Epithelial cell of esophagus (primary cell): ENCODE results near the gene LIN28B.

Source experiments
- DNase-seq: peaks from one replicate; pipeline ENCODE4 v3.0.0; 2010; ENCODE audit warnings: low read depth
- H3K4me3 ChIP-seq: 2 replicates; pipeline ENCODE4 v1.5.1; 2011; ENCODE audit warnings: mild to moderate bottlenecking, low read length, control low read depth
- TF ChIP-seq, protein P1 (sequence below): IDR thresholded peaks from 2 replicates; pipeline ENCODE4 v1.5.1; 2011; ENCODE audit warnings: low read depth, mild to moderate bottlenecking, low read length, control low read depth, inconsistent platforms; ENCODE audit not compliant: insufficient read depth; ENCODE audit errors: missing control alignments

LIN28B gene

GRCh38 chr6:105019285-105019684 lies 62.4 kb downstream of the LIN28B start:
- TF ChIP-seq, protein P1, sequence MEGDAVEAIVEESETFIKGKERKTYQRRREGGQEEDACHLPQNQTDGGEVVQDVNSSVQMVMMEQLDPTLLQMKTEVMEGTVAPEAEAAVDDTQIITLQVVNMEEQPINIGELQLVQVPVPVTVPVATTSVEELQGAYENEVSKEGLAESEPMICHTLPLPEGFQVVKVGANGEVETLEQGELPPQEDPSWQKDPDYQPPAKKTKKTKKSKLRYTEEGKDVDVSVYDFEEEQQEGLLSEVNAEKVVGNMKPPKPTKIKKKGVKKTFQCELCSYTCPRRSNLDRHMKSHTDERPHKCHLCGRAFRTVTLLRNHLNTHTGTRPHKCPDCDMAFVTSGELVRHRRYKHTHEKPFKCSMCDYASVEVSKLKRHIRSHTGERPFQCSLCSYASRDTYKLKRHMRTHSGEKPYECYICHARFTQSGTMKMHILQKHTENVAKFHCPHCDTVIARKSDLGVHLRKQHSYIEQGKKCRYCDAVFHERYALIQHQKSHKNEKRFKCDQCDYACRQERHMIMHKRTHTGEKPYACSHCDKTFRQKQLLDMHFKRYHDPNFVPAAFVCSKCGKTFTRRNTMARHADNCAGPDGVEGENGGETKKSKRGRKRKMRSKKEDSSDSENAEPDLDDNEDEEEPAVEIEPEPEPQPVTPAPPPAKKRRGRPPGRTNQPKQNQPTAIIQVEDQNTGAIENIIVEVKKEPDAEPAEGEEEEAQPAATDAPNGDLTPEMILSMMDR: no peak
- H3K4me3 ChIP-seq: no peak overlapping the region
- no peak for DNase-seq

GRCh38 chr6:105021399-105021798 lies 64.5 kb downstream of the LIN28B start:
- H3K4me3 ChIP-seq: no peak overlapping the region
- TF ChIP-seq, protein P1: no peak
- DNase-seq: no peak

GRCh38 chr6:105022416-105022815 lies 65.5 kb downstream of the LIN28B start:
- no peak for DNase-seq
- TF ChIP-seq, protein P1: no peak
- no peak overlapping the region for H3K4me3 ChIP-seq

GRCh38 chr6:105024803-105025202 lies 67.9 kb downstream of the LIN28B start:
- TF ChIP-seq, protein P1: no peak
- no peak for DNase-seq

DNA sequence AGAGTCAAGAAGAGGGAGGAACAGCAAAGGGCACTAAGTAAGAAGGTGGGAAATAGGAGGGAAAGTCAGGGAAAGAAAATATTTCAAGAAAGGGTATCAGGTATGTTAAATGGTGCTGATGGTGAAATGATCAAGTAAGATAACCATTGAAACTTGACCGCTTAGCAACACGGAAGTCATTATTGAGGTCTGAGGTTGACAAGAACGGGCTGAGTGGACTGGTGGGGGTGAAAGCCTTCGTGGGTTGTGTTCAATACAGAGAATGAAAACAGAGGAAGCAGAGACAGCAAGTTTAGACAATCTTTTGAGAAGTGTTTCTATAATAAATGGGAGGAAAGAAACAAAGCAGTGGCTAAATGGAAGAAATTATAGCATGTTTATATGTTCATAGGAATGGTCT lies 72.0 kb downstream of the LIN28B start:
- H3K4me3 ChIP-seq: no peak overlapping the region
- TF ChIP-seq, protein P1: no peak
- DNase-seq: no peak

More at GRCh38 chr6:105024803-105025202, 67.9 kb downstream of the LIN28B start:
- no peak overlapping the region for H3K4me3 ChIP-seq

GRCh38 chr6:105029581-105029980 lies 72.7 kb downstream of the LIN28B start:
- TF ChIP-seq, protein P1: no peak
- no peak for DNase-seq
- H3K4me3 ChIP-seq: no peak overlapping the region

GRCh38 chr6:105034470-105034869 lies 77.6 kb downstream of the LIN28B start:
- TF ChIP-seq, protein P1: no peak
- H3K4me3 ChIP-seq: no peak overlapping the region

More at GRCh38 chr6:105034470-105034869, 77.6 kb downstream of the LIN28B start:
- no peak for DNase-seq
